Osteoblast (primary cell): ENCODE data around the gene SGK2. TPM values are rescaled to one million over a fixed set of nuclear protein-coding genes. Genes with fewer than 3 reads are reported as not detected.

ENCODE experiments used
- DNase-seq: peaks from one replicate; pipeline ENCODE4 v3.0.0; 2011; ENCODE audit warnings: low spot score, mixed read lengths; ENCODE audit not compliant: insufficient read length; ENCODE audit errors: missing footprints
- H2AFZ ChIP-seq: 2 replicates; pipeline ENCODE4 v1.6.0; 2011; ENCODE audit warnings: mild to moderate bottlenecking, low read length
- H3K27ac ChIP-seq: 2 replicates; pipeline ENCODE4 v1.5.1; 2011; ENCODE audit warnings: mild to moderate bottlenecking, low read depth, low read length, moderate library complexity
- H3K27me3 ChIP-seq: 2 replicates; pipeline ENCODE4 v1.6.0; 2012; ENCODE audit warnings: mild to moderate bottlenecking, control low read depth, inconsistent platforms, low read length, moderate library complexity; ENCODE audit not compliant: insufficient read depth
- H3K36me3 ChIP-seq: 2 replicates; pipeline ENCODE4 v1.5.1; 2011; ENCODE audit warnings: mild to moderate bottlenecking, low read length, control low read depth, moderate library complexity; ENCODE audit not compliant: insufficient read depth
- H3K4me1 ChIP-seq: 2 replicates; pipeline ENCODE4 v1.5.1; 2011; ENCODE audit warnings: mild to moderate bottlenecking, low read length, control low read depth, moderate library complexity; ENCODE audit not compliant: insufficient read depth
- H3K4me2 ChIP-seq: 2 replicates; pipeline ENCODE4 v1.6.0; 2011; ENCODE audit warnings: mild to moderate bottlenecking, low read length; ENCODE audit not compliant: insufficient read depth
- H3K4me3 ChIP-seq: fragments of 200-600 bp; sonication (generic); 3 replicates; pipeline ENCODE4 v1.5.1; 2012; ENCODE audit warnings: mild to moderate bottlenecking, low read length, inconsistent platforms; ENCODE audit not compliant: insufficient read depth
- H3K79me2 ChIP-seq: 2 replicates; pipeline ENCODE4 v1.6.0; 2012; ENCODE audit warnings: mild to moderate bottlenecking, low read length, control low read depth, inconsistent platforms; ENCODE audit not compliant: insufficient read depth
- H3K9me3 ChIP-seq: 2 replicates; pipeline ENCODE4 v1.5.1; 2011; ENCODE audit warnings: low read depth, low read length, control low read depth
- H4K20me1 ChIP-seq: 2 replicates; pipeline ENCODE4 v1.6.0; 2012; ENCODE audit warnings: mild to moderate bottlenecking, low read length, control low read depth; ENCODE audit not compliant: insufficient read depth
- CTCF ChIP-seq: IDR thresholded peaks from 2 replicates; pipeline ENCODE4 v1.5.1; 2011; ENCODE audit warnings: mild to moderate bottlenecking, low read depth, low read length, moderate library complexity; ENCODE audit errors: extremely low read depth
- total RNA-seq: library from RNA; depleted of rRNA; stranded (reverse); fragments of >200 nt; gene quantifications from 2 replicates; pipeline ENCODE4 v1.2.3, GENCODE V29; 2012

SGK2 gene
- total RNA-seq, 1 donor = under 0.01 TPM

- H3K27ac ChIP-seq = no peak overlapping the region
- no peak for TF ChIP-seq CTCF
- peaks cover 10% of the 10 kb centered on the region for H3K4me1 ChIP-seq
- peak; percentile 54 for DNase-seq
- H3K9me3 ChIP-seq = no peaks in the 10 kb centered on the region
- no peak overlapping the region for H2AFZ ChIP-seq
- H3K79me2 ChIP-seq = no peaks in the 10 kb centered on the region
- no peak overlapping the region for H3K4me3 ChIP-seq
- no peak overlapping the region for H3K4me2 ChIP-seq
- H4K20me1 ChIP-seq = peaks cover 7% of the 10 kb centered on the region
- no peaks in the 10 kb centered on the region for H3K27me3 ChIP-seq
- H3K36me3 ChIP-seq = no peaks in the 10 kb centered on the region
Observed at GRCh38 chr20:43539975-43540672, 18.7 kb upstream of the SGK2 start.

GRCh38 chr20:43540673-43541060, 18.2 kb upstream of the SGK2 start:
- no peak for TF ChIP-seq CTCF
- peaks cover 10% of the 10 kb centered on the region for H3K4me1 ChIP-seq
- no peaks in the 10 kb centered on the region for H3K79me2 ChIP-seq
- no peaks in the 10 kb centered on the region for H3K36me3 ChIP-seq
- no peaks in the 10 kb centered on the region for H3K27me3 ChIP-seq
- H2AFZ ChIP-seq = no peak overlapping the region
- no peak overlapping the region for H3K27ac ChIP-seq
- no peaks in the 10 kb centered on the region for H3K9me3 ChIP-seq
- no peak overlapping the region for H3K4me2 ChIP-seq
- DNase-seq = no peak
- peaks cover 7% of the 10 kb centered on the region for H4K20me1 ChIP-seq
- H3K4me3 ChIP-seq = no peak overlapping the region

GRCh38 chr20:43541214-43541613, 17.6 kb upstream of the SGK2 start:
- H3K79me2 ChIP-seq = no peaks in the 10 kb centered on the region
- peak; percentile 78 for DNase-seq
- no peak overlapping the region for H3K4me2 ChIP-seq
- H3K9me3 ChIP-seq = no peaks in the 10 kb centered on the region
- H3K27me3 ChIP-seq = no peaks in the 10 kb centered on the region
- H3K27ac ChIP-seq = no peak overlapping the region
- H4K20me1 ChIP-seq = peaks cover 7% of the 10 kb centered on the region
- H3K36me3 ChIP-seq = no peaks in the 10 kb centered on the region
- no peak overlapping the region for H3K4me3 ChIP-seq
- peaks cover 10% of the 10 kb centered on the region for H3K4me1 ChIP-seq
- no peak for TF ChIP-seq CTCF
- no peak overlapping the region for H2AFZ ChIP-seq

GRCh38 chr20:43542161-43542560, 16.7 kb upstream of the SGK2 start:
- peak; percentile 55 for DNase-seq
- Histone ChIP-seq H4K20me1 (peaks cover 7% of the 10 kb centered on the region), H3K4me1 (peaks cover 10% of the 10 kb centered on the region)

More at GRCh38 chr20:43542161-43542560, 16.7 kb upstream of the SGK2 start:
- Histone ChIP-seq H3K4me3 (no peak overlapping the region), H3K9me3 (no peaks in the 10 kb centered on the region), H3K79me2 (no peaks in the 10 kb centered on the region), H3K36me3 (no peaks in the 10 kb centered on the region), H3K27ac (no peak overlapping the region), H3K27me3 (no peaks in the 10 kb centered on the region), H2AFZ (no peak overlapping the region), H3K4me2 (no peak overlapping the region)
- TF ChIP-seq CTCF = no peak
